Astrocyte (in vitro differentiated cells and primary cell): ENCODE measurements around the gene POLR3B.

Experiments
- EZH2 ChIP-seq: IDR thresholded peaks from 2 replicates; pipeline ENCODE4 v1.6.1; 2012; ENCODE audit warnings: mild to moderate bottlenecking, low read length, inconsistent platforms; ENCODE audit not compliant: insufficient read depth
- TF ChIP-seq, protein P1 (sequence below): IDR thresholded peaks from 2 replicates; pipeline ENCODE4 v1.5.1; 2011; ENCODE audit warnings: low read depth, mild to moderate bottlenecking, inconsistent platforms, low read length, moderate library complexity; ENCODE audit not compliant: insufficient read depth

DNA sequence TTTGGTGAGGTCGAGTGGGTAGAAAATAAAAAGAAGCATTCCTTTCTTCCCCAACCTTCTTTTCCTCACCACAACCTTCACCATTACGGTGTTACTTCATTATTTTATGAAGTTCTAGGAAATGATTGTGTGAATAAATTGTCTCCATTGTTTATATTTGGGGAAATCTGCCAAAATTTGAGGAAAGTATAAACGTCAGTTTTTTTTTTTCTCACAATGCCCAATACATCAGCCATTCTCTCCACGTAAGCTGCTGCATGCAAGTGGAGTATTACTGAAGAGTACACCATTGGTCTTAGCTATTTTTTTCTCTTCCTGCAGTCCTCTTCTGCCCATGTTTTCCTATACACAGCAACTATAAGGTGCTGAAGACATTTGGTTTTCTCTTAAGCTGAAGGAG is 9.1 kb upstream of the POLR3B start:
- TF ChIP-seq, protein P1, sequence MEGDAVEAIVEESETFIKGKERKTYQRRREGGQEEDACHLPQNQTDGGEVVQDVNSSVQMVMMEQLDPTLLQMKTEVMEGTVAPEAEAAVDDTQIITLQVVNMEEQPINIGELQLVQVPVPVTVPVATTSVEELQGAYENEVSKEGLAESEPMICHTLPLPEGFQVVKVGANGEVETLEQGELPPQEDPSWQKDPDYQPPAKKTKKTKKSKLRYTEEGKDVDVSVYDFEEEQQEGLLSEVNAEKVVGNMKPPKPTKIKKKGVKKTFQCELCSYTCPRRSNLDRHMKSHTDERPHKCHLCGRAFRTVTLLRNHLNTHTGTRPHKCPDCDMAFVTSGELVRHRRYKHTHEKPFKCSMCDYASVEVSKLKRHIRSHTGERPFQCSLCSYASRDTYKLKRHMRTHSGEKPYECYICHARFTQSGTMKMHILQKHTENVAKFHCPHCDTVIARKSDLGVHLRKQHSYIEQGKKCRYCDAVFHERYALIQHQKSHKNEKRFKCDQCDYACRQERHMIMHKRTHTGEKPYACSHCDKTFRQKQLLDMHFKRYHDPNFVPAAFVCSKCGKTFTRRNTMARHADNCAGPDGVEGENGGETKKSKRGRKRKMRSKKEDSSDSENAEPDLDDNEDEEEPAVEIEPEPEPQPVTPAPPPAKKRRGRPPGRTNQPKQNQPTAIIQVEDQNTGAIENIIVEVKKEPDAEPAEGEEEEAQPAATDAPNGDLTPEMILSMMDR = no peak
- no peak for TF ChIP-seq EZH2
